HepG2 (cell line): ENCODE measurements around the gene ITGA6.

Source experiments
- CTCF ChIP-seq: sonication (generic); formaldehyde crosslinking; IDR thresholded peaks from 2 replicates; pipeline ENCODE4 v1.5.0; 2020; ENCODE audit warnings: mild to moderate bottlenecking, missing genetic modification reagents, moderate library complexity
- ZNF121 ChIP-seq: sonication (generic); formaldehyde crosslinking; IDR thresholded peaks from 2 replicates; pipeline ENCODE4 v1.5.0; 2020; ENCODE audit warnings: mild to moderate bottlenecking, missing genetic modification reagents
- ZNF784 ChIP-seq: sonication (generic); formaldehyde crosslinking; IDR thresholded peaks from 2 replicates; pipeline ENCODE4 v1.5.1; 2020; ENCODE audit warnings: missing genetic modification reagents, mild to moderate bottlenecking, borderline replicate concordance

GRCh38 chr2:172467382-172467781 is 40.0 kb downstream of the ITGA6 start:
- TF ChIP-seq CTCF (peak; percentile 64), ZNF784 (CRISPR knock-in tag) (no peak), ZNF121 (CRISPR knock-in tag) (no peak)
